ENCODE results near the gene HS3ST5. TPM values are rescaled to one million over a fixed set of nuclear protein-coding genes. Genes with fewer than 3 reads are reported as not detected.

Gene HS3ST5
- total RNA-seq, 3 donors from 2014 or later (not counting 1 experiment from before 2014, with no cell fraction given), result not detected

DNA sequence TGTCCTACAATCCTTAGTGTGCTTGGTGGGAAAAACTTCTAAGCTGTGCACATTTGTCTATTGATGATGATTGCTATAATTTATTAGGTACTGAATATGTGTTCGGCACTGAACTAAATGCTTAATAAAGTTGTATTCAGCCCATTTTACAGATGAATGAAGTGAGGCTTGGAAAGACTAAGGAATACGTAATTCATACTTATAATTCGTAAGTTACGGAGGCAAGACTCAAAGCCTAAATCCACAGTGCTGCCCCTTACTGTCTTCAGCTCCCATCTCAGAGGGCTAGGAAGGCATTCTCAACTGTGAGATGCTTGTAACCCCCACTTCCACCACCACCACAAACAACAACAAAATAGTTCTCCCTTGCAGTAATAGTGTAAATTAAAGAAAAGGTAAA lies 171.3 kb downstream of the HS3ST5 start:
- DNase-seq, result no peak
- no peak overlapping the region for H3K27ac ChIP-seq (ENCODE audit: low read length)
- no peaks in the 10 kb centered on the region for H3K4me1 ChIP-seq (ENCODE audit: control insufficient read depth, insufficient read depth, low read length)
- no peak for ATAC-seq
- intact Hi-C loops (cut with micrococcal nuclease), result no loop called here
- Mint-ChIP-seq H3K4me3 (no peak overlapping the region), H3K27me3 (ENCODE audit: low read depth in 2 of 2) (peaks cover 0 to 2% of the 10 kb centered on the region in 2 donors), H3K9me3 (peaks cover 0 to 6% of the 10 kb centered on the region in 2 donors), H3K4me1 (no peaks in the 10 kb centered on the region), H3K36me3 (no peaks in the 10 kb centered on the region), H3K27ac (no peak overlapping the region)
- WGBS (ENCODE audit: insufficient coverage), result 97% methylated on average over 4 of the region's 4 CpGs
- no peak for TF ChIP-seq CTCF (IDR thresholded peaks at IDR 0.05)
- H3K36me3 ChIP-seq (ENCODE audit: control insufficient read depth, insufficient read depth, low read length), result no peaks in the 10 kb centered on the region
- H3K9me3 ChIP-seq (ENCODE audit: control insufficient read depth, insufficient read depth, low read length), result no peaks in the 10 kb centered on the region
- H3K4me3 ChIP-seq (ENCODE audit: low read length), result no peak overlapping the region
- H3K27me3 ChIP-seq (ENCODE audit: control insufficient read depth, insufficient read depth, low read length), result no peaks in the 10 kb centered on the region

DNA sequence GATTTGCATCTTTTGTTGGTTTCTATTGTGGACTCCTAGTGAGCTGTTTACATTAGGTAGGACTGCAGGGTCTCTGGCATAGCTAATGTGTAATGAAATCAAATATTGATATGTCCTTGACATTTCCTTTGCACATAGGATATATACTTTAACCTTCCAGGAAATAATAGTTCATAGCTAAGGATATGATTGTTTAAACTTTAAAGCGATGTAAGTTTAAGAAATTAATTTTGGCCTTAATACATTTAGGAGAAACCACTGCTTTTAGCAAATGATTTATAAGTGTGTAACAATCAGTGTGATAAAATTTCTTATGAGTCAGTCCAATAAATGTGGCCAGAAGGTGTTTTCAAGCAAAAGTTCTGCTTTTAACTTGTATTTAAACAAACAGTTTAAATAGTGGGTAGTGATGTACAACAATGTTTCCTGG lies 171.8 kb downstream of the HS3ST5 start:
- no peak for TF ChIP-seq CTCF (IDR thresholded peaks at IDR 0.05)
- WGBS (ENCODE audit: insufficient coverage), result 100% methylated on average over 1 of the region's 1 CpG
- ATAC-seq, result no peak
- Mint-ChIP-seq H3K36me3 (no peaks in the 10 kb centered on the region), H3K9me3 (peaks cover 0 to 6% of the 10 kb centered on the region in 2 donors), H3K27me3 (ENCODE audit: low read depth in 2 of 2) (peaks cover 0 to 2% of the 10 kb centered on the region in 2 donors), H3K4me3 (no peak overlapping the region), H3K27ac (no peak overlapping the region), H3K4me1 (no peaks in the 10 kb centered on the region)
- Histone ChIP-seq H3K9me3 (ENCODE audit: control insufficient read depth, insufficient read depth, low read length) (no peaks in the 10 kb centered on the region), H3K4me1 (ENCODE audit: control insufficient read depth, insufficient read depth, low read length) (no peaks in the 10 kb centered on the region), H3K27me3 (ENCODE audit: control insufficient read depth, insufficient read depth, low read length) (no peaks in the 10 kb centered on the region), H3K27ac (ENCODE audit: low read length) (no peak overlapping the region), H3K4me3 (ENCODE audit: low read length) (no peak overlapping the region), H3K36me3 (ENCODE audit: control insufficient read depth, insufficient read depth, low read length) (no peaks in the 10 kb centered on the region)
- intact Hi-C loops (cut with micrococcal nuclease), result no loop called here
- no peak for DNase-seq

DNA sequence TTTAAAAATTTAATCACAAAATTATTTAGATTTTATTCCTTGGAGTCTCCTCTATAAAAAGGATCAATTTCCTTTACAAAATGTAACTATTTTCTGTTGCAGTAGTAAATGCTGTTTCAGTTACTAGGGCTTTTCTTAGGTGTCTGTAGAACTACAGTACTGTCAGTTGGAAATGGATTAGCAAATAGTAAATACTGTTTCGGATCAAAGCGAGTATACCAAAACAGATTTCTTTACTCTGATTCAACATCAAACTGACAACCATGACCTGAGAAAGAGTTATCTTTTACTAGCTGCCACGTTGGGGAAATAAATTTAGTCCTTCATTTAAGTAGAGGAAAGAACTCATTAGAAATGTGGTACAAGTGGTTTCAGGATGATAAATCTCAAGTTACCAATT lies 172.5 kb downstream of the HS3ST5 start:
- no peaks in the 10 kb centered on the region for H3K36me3 Mint-ChIP-seq
- no peaks in the 10 kb centered on the region for H3K4me1 Mint-ChIP-seq
- ATAC-seq (no peak), DNase-seq (no peak)
- Histone ChIP-seq H3K4me1 (ENCODE audit: control insufficient read depth, insufficient read depth, low read length) (no peaks in the 10 kb centered on the region), H3K4me3 (ENCODE audit: low read length) (no peak overlapping the region), H3K27me3 (ENCODE audit: control insufficient read depth, insufficient read depth, low read length) (no peaks in the 10 kb centered on the region), H3K27ac (ENCODE audit: low read length) (no peak overlapping the region), H3K36me3 (ENCODE audit: control insufficient read depth, insufficient read depth, low read length) (no peaks in the 10 kb centered on the region), H3K9me3 (ENCODE audit: control insufficient read depth, insufficient read depth, low read length) (no peaks in the 10 kb centered on the region)
- peaks cover 0 to 2% of the 10 kb centered on the region in 2 donors for H3K27me3 Mint-ChIP-seq (ENCODE audit: low read depth in 2 of 2)
- H3K27ac Mint-ChIP-seq, result no peak overlapping the region
- intact Hi-C loops (cut with micrococcal nuclease), result no loop called here
- 0% methylated on average over 1 of the region's 3 CpGs for WGBS (ENCODE audit: insufficient coverage)
- H3K4me3 Mint-ChIP-seq, result no peak overlapping the region
- H3K9me3 Mint-ChIP-seq, result peaks cover 0 to 6% of the 10 kb centered on the region in 2 donors
- TF ChIP-seq CTCF (IDR thresholded peaks at IDR 0.05), result no peak

GRCh38 chr6:114169763-114170162 lies 173.1 kb downstream of the HS3ST5 start:
- Mint-ChIP-seq H3K9me3 (peaks cover 0 to 6% of the 10 kb centered on the region in 2 donors), H3K4me3 (no peak overlapping the region), H3K27me3 (ENCODE audit: low read depth in 2 of 2) (peaks cover 0 to 2% of the 10 kb centered on the region in 2 donors), H3K27ac (no peak overlapping the region), H3K4me1 (no peaks in the 10 kb centered on the region), H3K36me3 (no peaks in the 10 kb centered on the region)
- H3K4me3 ChIP-seq (ENCODE audit: low read length), result no peak overlapping the region
- no peak overlapping the region for H3K27ac ChIP-seq (ENCODE audit: low read length)
- intact Hi-C loops (cut with micrococcal nuclease), result no loop called here
- DNase-seq, result no peak
- H3K4me1 ChIP-seq (ENCODE audit: control insufficient read depth, insufficient read depth, low read length), result no peaks in the 10 kb centered on the region
- no peak for ATAC-seq
- no peaks in the 10 kb centered on the region for H3K36me3 ChIP-seq (ENCODE audit: control insufficient read depth, insufficient read depth, low read length)
- H3K27me3 ChIP-seq (ENCODE audit: control insufficient read depth, insufficient read depth, low read length), result no peaks in the 10 kb centered on the region
- H3K9me3 ChIP-seq (ENCODE audit: control insufficient read depth, insufficient read depth, low read length), result no peaks in the 10 kb centered on the region
- no peak for TF ChIP-seq CTCF (IDR thresholded peaks at IDR 0.05)
